ENCODE results near the gene SH3BP4.

DNA sequence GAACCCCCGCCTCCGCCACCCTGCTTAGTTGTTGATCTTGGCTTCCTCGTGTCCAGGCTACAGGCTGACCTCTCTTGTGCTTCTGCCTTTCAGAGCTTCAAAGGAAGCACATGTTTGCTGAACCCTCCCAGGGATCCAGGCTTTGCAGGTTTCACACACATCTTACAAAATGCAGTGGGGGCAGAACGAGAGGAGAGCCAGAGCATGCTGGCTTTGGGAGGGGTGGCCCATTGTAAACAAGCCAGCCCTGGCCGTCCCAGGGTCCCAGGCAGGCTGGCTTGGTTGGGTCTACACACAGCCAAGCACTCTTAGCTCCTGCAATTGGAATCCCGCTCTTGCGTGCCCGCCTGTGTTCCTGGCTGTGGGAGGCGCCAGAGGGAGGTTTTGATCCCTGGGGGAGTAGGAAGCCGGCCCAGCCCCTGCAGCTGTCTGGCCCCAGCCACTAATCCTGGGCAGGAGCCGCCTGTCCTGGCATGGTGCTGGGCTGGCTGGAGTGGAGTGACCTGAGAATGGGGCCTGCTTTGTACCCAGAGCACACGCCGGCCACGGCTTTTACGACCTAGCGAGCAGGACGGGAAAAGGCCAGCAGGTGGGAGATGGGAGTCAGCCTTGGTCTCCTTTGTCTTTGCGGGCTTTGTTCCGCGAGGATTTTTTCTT is 53.9 kb downstream of the SH3BP4 start:
- TF ChIP-seq, protein P1, sequence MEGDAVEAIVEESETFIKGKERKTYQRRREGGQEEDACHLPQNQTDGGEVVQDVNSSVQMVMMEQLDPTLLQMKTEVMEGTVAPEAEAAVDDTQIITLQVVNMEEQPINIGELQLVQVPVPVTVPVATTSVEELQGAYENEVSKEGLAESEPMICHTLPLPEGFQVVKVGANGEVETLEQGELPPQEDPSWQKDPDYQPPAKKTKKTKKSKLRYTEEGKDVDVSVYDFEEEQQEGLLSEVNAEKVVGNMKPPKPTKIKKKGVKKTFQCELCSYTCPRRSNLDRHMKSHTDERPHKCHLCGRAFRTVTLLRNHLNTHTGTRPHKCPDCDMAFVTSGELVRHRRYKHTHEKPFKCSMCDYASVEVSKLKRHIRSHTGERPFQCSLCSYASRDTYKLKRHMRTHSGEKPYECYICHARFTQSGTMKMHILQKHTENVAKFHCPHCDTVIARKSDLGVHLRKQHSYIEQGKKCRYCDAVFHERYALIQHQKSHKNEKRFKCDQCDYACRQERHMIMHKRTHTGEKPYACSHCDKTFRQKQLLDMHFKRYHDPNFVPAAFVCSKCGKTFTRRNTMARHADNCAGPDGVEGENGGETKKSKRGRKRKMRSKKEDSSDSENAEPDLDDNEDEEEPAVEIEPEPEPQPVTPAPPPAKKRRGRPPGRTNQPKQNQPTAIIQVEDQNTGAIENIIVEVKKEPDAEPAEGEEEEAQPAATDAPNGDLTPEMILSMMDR (IDR thresholded peaks at IDR 0.05; ENCODE audit: borderline replicate concordance, extremely low read depth, low read length, poor library complexity, severe bottlenecking), result peak; percentile 3
- TF ChIP-seq EZH2 (IDR thresholded peaks at IDR 0.05; ENCODE audit: borderline replicate concordance, low read depth, low read length, severe bottlenecking), result no peak

Measured in DND-41 (cell line).